Esophagus (tissue), 2 donors: ENCODE results near the gene CYP26C1. TPM values are rescaled to one million over a fixed set of nuclear protein-coding genes. Genes with fewer than 3 reads are reported as not detected.

ENCODE experiments used
- H3K27ac ChIP-seq, 2 donors: one replicate each; pipeline ENCODE4 v1.5.1; 2013; ENCODE audit warnings: low read depth in 2 of 2, mild to moderate bottlenecking in 2 of 2, inconsistent platforms in 1 of 2, low read length in 1 of 2, moderate library complexity in 1 of 2
- H3K27me3 ChIP-seq, 2 donors: one replicate each; pipeline ENCODE4 v1.6.1; 2013; ENCODE audit warnings: low read length in 2 of 2, control low read depth in 1 of 2, mild to moderate bottlenecking in 1 of 2; ENCODE audit not compliant: insufficient read depth in 2 of 2, control insufficient read depth in 1 of 2
- H3K36me3 ChIP-seq, 2 donors: one replicate each; pipeline ENCODE4 v1.6.1; 2013; ENCODE audit warnings: low read length in 1 of 2; ENCODE audit not compliant: control insufficient read depth in 2 of 2, insufficient read depth in 2 of 2
- H3K4me1 ChIP-seq, 2 donors: one replicate each; pipeline ENCODE4 v1.6.1; 2013; ENCODE audit warnings: low read length in 1 of 2; ENCODE audit not compliant: control insufficient read depth in 2 of 2, insufficient read depth in 2 of 2
- H3K4me3 ChIP-seq, 2 donors: one replicate each; pipeline ENCODE4 v1.5.1; 2013; ENCODE audit warnings: low read length in 2 of 2, mild to moderate bottlenecking in 2 of 2, low read depth in 1 of 2, moderate library complexity in 1 of 2
- H3K9me3 ChIP-seq, 2 donors: one replicate each; pipeline ENCODE4 v1.6.1; 2013; ENCODE audit warnings: mild to moderate bottlenecking in 2 of 2, low read depth in 1 of 2, low read length in 1 of 2, moderate library complexity in 1 of 2; ENCODE audit not compliant: control insufficient read depth in 2 of 2, insufficient read depth in 1 of 2
- WGBS, 2 donors: extraction: QIAGEN DNeasy Blood & Tissue Kit; methylation state at CpG; one replicate each; pipeline ENCODE4 v1.1.7; 2013; 5-methylcytosine and 5-hydroxymethylcytosine counted together
- polyA plus RNA-seq, 2 donors: library from polyadenylated mRNA; stranded (reverse); fragments of 200-250 nt; gene quantifications; one replicate each; pipeline ENCODE4 v1.2.3, GENCODE V29; 2013
- donor health status: healthy with polysubstance abuse.
- donor health status: Bipolar disorder and iron deficiency.

The CYP26C1 gene
- polyA plus RNA-seq, 2 donors, result 0.01 to 0.02 TPM

- H3K4me1 ChIP-seq, result no peaks in the 10 kb centered on the region
- H3K27me3 ChIP-seq, result no peaks in the 10 kb centered on the region
- no peak overlapping the region for H3K27ac ChIP-seq
- 11 to 43% methylated on average over 1 of the region's 1 CpG for WGBS, 2 donors
- H3K4me3 ChIP-seq, result no peak overlapping the region
- no peaks in the 10 kb centered on the region for H3K36me3 ChIP-seq
- no peaks in the 10 kb centered on the region for H3K9me3 ChIP-seq
Observed at GRCh38 chr10:93034426-93034825, 26.2 kb upstream of the CYP26C1 start.

GRCh38 chr10:93039110-93039509 is 21.5 kb upstream of the CYP26C1 start:
- WGBS, 2 donors, result 95 to 100% methylated on average over 1 of the region's 1 CpG
- no peak overlapping the region for H3K4me3 ChIP-seq
- H3K36me3 ChIP-seq, result no peaks in the 10 kb centered on the region

GRCh38 chr10:93039721-93040120 is 20.9 kb upstream of the CYP26C1 start:
- Histone ChIP-seq H3K9me3 (no peaks in the 10 kb centered on the region), H3K4me3 (no peak overlapping the region), H3K27ac (no peak overlapping the region), H3K4me1 (no peaks in the 10 kb centered on the region), H3K36me3 (no peaks in the 10 kb centered on the region), H3K27me3 (no peaks in the 10 kb centered on the region)
- 37 to 46% methylated on average over 3 of the region's 3 CpGs for WGBS, 2 donors

More at GRCh38 chr10:93039110-93039509, 21.5 kb upstream of the CYP26C1 start:
- no peak overlapping the region for H3K27ac ChIP-seq
- no peaks in the 10 kb centered on the region for H3K9me3 ChIP-seq
- no peaks in the 10 kb centered on the region for H3K4me1 ChIP-seq
- H3K27me3 ChIP-seq, result no peaks in the 10 kb centered on the region

- 94 to 96% methylated on average over 3 of the region's 3 CpGs for WGBS, 2 donors
- Histone ChIP-seq H3K27ac (no peak overlapping the region), H3K4me1 (no peaks in the 10 kb centered on the region), H3K4me3 (no peak overlapping the region), H3K27me3 (no peaks in the 10 kb centered on the region), H3K9me3 (no peaks in the 10 kb centered on the region), H3K36me3 (no peaks in the 10 kb centered on the region)
Observed at GRCh38 chr10:93054486-93054885, 6.1 kb upstream of the CYP26C1 start.

GRCh38 chr10:93058139-93058538 is 2.5 kb upstream of the CYP26C1 start:
- no peaks in the 10 kb centered on the region for H3K36me3 ChIP-seq
- H3K27ac ChIP-seq, result no peak overlapping the region
- peaks cover 5 to 9% of the 10 kb centered on the region in 2 donors for H3K27me3 ChIP-seq
- WGBS, 2 donors, result 95 to 97% methylated on average over 3 of the region's 3 CpGs
- no peaks in the 10 kb centered on the region for H3K9me3 ChIP-seq
- peaks cover 10 to 23% of the 10 kb centered on the region in 2 donors for H3K4me1 ChIP-seq
- H3K4me3 ChIP-seq, result no peak overlapping the region

- no peaks in the 10 kb centered on the region for H3K36me3 ChIP-seq
- peaks cover 14 to 25% of the 10 kb centered on the region in 2 donors for H3K4me1 ChIP-seq
- H3K27ac ChIP-seq, result no peak overlapping the region
- no peak overlapping the region for H3K4me3 ChIP-seq
- no peaks in the 10 kb centered on the region for H3K9me3 ChIP-seq
- H3K27me3 ChIP-seq, result peaks cover 9 to 29% of the 10 kb centered on the region in 2 donors
- WGBS, 2 donors, result 38 to 40% methylated on average over 45 of the region's 45 CpGs
Observed at GRCh38 chr10:93060887-93061593, 442 bp downstream of the CYP26C1 start.

GRCh38 chr10:93061594-93062513 is 1.3 kb downstream of the CYP26C1 start:
- 9 to 10% methylated on average over 57 of the region's 57 CpGs for WGBS, 2 donors
- no peaks in the 10 kb centered on the region for H3K9me3 ChIP-seq
- H3K4me1 ChIP-seq, result peaks cover 14 to 27% of the 10 kb centered on the region in 2 donors
- H3K27me3 ChIP-seq, result peaks cover 9 to 33% of the 10 kb centered on the region in 2 donors
- peak overlapping the region; percentile 14 for H3K4me3 ChIP-seq
- H3K36me3 ChIP-seq, result no peaks in the 10 kb centered on the region
- H3K27ac ChIP-seq, result no peak overlapping the region

- WGBS, 2 donors, result 2 to 4% methylated on average over 62 to 68 of the region's 68 CpGs
- Histone ChIP-seq H3K9me3 (no peaks in the 10 kb centered on the region), H3K36me3 (no peaks in the 10 kb centered on the region), H3K4me1 (peaks cover 14 to 27% of the 10 kb centered on the region in 2 donors), H3K27me3 (peaks cover 9 to 33% of the 10 kb centered on the region in 2 donors), H3K4me3 (peak overlapping the region in 1 of 2 donors; percentile 14), H3K27ac (no peak overlapping the region)
Observed at GRCh38 chr10:93062514-93063143, 2.0 kb downstream of the CYP26C1 start.

GRCh38 chr10:93063144-93063976 is 2.8 kb downstream of the CYP26C1 start:
- Histone ChIP-seq H3K4me3 (peak overlapping the region in 1 of 2 donors; percentile 14), H3K27me3 (peaks cover 9 to 38% of the 10 kb centered on the region in 2 donors), H3K27ac (no peak overlapping the region), H3K4me1 (peaks cover 15 to 29% of the 10 kb centered on the region in 2 donors), H3K36me3 (no peaks in the 10 kb centered on the region), H3K9me3 (no peaks in the 10 kb centered on the region)
- WGBS, 2 donors, result 20 to 25% methylated on average over 41 to 43 of the region's 43 CpGs
